SW480 (cell line): ENCODE measurements around the gene GTF3C4.

Experiments used
- DNase-seq: peaks from one replicate; pipeline ENCODE4 v3.0.0-alpha.2; 2016; ENCODE audit warnings: low spot score

Gene GTF3C4

DNA sequence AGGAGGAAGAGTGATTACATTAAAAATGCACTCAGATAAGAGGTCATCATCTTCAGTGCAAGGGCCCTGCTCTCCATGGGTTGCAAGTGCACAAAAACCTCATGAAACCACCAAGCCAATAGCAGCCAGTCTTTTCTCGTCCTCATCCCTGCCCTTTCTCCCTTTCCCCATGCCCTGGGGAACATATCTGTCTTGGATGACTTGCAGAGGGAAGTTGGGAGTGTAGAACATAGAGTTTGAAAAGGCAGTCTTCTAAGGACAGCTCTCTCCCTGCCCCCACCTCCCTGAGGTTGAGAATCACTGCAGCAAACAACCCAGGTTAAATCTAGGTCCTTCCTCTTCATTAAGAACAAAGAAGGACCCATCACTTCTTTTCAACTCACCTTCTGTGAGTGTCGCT lies 22.5 kb upstream of the GTF3C4 start:
- no peak for DNase-seq

DNA sequence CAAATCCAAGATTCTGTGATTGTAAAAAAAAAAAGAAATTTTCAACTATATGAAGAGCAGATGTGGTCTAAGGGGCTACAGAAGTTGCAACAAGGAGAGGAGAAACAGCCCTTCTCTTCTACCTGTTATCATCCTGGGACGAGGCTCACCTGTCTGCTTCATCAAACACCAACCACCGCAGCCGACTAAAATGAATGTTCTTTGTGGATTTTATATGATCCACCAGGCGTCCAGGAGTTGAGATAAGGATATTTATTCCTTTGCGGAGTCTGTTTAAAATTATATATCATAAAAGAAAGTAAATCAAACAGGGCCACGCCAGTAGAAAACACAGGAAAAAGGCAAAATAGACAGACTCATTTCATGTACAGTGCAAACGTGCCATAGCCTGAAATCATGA lies 22.0 kb upstream of the GTF3C4 start:
- no peak for DNase-seq

DNA sequence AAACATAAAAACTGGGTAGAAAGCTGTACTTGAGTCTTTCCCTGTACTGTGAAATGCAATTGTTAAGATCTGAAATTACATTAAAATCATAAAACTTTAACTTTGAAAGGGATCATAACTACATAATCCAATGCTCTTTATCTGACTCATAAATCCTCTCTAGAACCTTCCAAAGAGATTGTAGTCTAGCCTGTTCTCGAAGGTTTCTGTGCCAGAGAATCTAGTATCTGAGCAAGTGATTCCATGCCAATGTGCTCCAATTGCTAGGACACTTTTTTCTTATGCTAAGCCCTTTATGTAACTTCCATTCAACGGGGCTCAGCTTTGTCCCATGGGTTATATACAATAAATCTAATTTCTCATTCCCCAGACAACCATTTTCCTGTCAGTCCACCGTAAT lies 21.6 kb upstream of the GTF3C4 start:
- DNase-seq, result no peak

DNA sequence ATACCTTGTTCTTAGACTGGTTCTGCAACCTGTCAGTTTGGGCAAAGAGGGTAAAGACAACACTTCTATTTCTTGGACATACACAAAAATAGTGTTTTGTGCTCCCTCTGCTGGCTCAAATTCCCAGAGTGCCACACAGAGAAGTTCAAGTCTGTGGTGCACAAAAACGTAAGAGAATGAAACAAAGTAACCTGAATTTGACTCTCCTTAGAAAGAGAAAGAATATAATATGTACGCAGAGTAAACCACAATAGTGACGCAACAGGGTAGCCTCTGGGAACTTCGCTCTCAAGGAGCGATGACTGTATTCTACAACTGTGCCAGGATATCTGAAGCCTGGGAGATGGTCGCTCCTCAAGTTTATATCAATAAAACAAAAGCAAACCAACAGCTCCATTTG lies 19.0 kb upstream of the GTF3C4 start:
- DNase-seq, result no peak

DNA sequence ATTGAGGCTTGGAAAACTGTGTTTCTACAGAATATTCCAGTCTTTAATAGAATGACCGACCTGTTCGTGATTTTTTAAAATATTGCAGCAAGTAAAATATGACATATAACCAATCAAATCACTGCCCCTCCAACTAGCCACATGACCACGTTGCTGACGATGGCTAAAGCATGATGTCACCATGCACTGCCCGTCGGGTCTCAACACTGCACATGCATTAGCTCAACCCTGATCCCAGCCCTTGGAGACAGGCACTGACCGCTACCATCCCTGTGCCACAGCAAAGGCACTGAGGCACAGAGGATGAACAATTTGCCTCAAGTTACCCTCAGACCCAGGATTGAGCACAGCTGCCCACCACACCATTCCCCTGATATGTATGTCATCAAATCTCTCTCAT lies 14.0 kb upstream of the GTF3C4 start:
- no peak for DNase-seq

DNA sequence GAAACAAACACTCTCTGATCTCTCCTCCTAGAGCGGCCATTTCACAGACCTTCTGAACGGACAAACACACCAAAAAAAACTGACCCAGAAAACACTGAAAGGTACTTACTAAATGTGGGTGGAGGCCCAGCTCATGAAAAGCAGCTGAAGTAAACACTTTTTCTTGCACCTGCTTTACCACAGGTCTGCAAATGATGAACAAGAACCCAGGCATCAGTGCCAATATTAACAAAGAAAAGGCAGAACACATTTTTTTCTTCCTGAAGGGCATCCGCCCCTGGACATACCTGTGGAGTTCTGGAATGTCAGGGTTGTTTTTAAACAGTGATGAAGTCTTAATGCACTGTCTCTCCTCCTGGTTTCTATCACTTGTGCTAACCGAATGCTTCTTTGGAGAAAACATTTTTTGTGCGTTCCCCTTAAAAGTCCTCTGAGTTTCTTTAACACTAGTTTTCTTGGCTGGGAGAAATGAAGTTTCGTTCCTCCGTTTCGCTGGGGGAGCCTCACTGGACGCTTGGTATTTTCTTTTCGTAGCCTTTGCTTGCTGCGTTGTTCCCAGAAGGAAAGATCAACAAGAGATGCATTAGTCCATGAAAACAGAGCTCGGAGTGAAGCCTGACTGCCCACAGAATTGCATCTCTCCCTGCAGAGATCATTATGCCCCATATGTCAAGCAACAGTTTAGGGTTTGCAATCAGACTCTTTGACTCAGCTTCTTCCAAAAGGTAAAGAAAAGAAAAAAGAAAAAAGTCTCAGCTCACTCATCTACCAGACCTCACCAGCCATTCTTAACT lies 7.9 kb upstream of the GTF3C4 start:
- no peak for DNase-seq

DNA sequence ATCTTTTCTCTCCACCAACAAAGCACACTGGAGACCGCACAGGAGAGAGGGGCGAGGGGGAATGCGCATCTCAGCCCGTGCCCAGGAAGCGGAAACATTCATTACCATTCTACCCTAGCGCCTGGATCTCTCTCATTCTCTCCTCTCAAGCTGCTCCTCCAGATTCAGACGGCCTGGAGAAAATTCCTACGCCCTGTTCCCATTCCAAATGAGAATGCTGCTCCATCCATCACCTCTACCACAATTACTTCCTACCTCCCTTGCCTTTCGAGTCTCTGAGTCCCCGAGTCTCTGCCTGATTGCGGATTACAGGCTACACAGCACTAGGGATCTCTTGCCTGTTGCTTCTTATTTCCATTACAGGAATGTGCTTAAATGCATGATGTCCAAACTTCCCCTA lies 7.1 kb upstream of the GTF3C4 start:
- no peak for DNase-seq

DNA sequence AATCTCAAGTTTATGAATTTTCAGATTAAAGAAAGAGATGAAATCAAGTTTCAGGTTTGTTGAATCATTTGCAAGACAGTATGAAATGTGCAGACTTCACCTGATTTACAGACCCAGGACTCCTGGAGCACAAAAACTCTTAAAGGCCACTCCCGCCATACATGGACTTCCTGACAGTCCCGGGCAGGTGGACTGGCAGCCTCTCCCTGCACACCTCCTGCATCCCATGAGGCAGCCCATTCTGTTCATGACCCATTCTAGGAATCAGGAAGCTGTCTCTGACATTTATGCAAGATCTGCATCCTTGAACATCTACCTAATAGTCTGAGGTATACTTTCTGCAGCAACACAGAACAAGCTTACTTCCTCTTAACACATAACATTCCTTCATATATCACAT lies 6.4 kb upstream of the GTF3C4 start:
- no peak for DNase-seq

DNA sequence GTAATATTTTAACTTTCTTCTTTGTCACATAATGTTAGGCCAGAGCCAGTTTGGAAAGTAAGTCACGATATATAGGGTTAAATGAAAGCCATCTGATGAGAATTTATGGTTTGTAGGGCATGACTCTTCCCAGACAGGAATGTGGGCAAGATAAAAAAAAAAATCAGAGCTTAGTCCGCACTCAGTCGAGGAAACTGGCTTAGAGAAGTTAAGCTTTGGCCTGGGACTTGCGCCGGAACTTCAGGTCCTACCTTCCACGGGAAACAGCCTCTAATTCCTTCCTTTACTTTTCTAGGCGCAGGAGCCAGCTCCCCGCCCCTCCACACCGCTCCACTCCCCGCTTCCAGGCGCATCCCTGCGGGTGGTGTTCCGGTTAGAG lies 956 bp upstream of the GTF3C4 start:
- DNase-seq, result peak; percentile 78

DNA sequence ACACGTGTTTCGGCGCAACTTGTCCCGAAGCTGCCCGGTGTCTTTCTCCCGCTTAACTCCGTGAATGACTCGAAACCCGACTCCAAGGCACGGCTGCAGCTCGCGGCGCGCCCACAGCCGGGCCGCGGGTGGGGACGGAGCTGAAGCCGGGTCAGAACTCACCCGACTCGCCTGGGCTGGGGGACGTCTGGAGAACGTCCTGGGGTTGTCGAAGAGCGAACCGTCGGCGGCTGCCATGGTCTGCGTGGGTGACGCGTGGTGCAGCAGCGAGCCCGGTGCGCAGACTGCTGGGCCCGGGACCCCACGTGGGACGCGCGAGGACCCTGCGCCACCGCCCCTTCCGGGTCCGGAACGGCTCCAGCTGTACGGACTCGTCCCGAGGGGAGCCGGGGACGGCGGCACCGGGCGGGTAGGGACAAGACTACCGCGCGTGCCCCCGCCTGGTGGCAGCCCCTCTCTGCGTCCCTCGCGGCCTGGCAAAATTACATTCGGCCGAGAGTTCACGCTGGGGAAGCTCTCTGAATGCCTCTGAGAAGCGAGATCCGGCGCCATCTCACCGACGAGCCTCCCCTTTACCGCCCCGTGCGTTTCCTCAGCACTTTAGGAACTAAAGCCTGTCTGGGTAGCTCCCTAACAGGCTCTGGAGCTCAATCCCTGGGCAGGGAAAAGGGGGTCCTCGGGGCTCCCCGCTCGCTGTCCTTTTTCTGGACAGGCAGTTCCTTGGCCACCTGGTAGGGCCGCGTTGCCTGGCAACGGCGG lies 387 bp upstream of the GTF3C4 start, which contains the start of gene DDX31:
DDX31 (minus strand) TSS at position 286 of the 759 bp plus-strand sequence; CDS start at position 237, 49 bp downstream.
- peak; percentile 71 for DNase-seq

DNA sequence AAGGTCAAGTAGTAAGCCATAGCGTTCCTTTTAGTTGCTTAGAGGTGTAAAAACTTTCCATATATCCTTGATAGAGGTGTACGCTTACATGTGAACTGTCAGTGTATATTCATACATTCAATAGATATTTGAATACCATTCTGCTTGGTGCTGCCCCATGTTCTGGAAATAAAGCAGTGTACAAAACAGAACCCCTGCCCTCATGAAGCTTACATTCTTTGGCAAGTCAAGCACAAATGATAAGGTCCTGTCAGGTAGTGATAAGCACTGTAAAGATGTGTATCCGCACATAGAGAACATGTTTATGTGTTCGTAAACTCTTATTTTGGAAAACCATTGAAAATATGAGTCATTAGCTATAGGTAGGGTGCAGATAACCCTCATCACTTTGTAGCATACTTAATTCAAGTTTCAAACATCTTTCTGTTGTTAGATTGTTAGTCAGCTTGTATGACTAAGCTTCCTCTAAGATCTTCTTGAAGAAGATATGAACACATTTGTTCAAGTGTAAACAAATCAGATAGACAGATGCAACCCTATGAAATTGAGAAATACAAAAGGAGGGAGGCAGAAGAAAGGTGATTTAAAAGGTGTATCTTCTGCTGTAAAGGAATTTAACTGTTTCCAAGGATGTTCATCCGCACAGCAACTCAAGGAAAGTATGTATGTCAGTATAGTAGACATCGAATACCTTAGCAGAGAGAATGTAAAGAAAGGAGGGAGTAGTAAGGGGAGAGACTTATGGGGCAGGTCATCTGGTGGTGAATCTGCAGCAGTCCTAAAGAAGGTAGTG lies 1.6 kb downstream of the GTF3C4 start:
- no peak for DNase-seq

DNA sequence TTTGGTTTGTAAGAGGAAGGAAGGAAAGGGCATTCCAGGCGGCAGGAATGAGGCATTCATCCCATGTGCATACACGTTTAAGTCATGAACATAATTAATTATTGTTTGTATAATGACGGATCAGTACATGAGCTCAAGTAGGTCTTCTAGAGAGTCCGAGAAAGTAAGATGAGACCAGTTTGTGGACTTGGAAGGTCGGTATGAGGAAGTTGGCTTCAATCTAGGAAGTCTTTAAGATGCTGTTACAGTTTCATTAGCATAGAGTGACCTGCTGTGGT lies 2.1 kb downstream of the GTF3C4 start:
- no peak for DNase-seq

DNA sequence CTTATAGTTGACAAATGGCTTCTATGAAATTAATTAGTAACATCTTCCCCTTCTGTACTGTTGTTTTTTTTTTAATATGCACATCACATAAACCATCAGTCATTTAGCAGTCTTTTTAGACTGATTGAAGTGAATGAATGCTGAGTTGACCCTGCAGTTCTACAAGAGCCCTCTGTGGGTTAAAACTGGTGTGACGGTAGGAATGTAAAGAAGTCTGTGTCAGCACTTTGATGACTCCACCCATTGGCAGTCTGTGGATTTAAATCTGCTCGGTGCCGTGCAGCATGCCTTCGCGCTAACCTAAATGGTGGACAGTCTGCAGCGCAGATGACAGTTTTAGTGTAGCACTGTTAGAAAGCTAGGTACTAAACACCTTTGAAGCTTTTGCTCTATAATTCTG lies 3.1 kb downstream of the GTF3C4 start:
- peak; percentile 77 for DNase-seq

DNA sequence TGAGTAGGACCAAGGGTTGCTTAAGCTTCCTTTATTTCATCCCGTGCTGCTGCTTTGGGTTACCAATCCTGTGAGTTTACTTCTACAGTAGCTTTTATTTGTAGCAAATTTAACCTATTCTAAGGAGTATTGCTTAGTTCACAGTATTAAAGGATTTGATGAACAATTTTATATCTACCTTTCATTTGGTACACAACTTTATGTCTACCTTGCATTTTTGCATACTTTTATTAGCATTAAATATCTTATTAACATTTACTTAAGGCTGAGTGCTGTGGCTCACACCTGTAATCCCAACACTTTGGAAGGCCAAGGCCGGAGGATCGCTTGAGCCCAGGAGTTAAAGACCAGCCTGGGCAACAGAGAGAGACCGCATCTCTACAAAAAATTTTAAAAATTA lies 4.2 kb downstream of the GTF3C4 start:
- DNase-seq, result no peak

DNA sequence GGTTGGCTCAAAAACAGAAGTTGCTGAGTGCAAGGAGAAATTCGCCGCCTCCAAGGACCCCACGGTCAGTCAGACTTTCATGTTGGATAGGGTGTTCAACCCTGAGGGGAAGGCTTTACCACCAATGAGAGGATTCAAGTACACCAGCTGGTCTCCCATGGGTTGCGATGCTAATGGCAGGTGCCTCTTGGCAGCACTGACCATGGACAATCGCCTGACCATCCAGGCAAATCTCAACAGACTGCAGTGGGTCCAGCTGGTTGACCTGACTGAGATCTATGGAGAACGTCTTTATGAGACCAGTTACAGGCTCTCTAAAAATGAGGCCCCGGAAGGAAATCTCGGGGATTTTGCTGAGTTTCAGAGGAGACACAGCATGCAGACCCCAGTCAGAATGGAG lies 7.7 kb downstream of the GTF3C4 start:
- DNase-seq, result no peak

DNA sequence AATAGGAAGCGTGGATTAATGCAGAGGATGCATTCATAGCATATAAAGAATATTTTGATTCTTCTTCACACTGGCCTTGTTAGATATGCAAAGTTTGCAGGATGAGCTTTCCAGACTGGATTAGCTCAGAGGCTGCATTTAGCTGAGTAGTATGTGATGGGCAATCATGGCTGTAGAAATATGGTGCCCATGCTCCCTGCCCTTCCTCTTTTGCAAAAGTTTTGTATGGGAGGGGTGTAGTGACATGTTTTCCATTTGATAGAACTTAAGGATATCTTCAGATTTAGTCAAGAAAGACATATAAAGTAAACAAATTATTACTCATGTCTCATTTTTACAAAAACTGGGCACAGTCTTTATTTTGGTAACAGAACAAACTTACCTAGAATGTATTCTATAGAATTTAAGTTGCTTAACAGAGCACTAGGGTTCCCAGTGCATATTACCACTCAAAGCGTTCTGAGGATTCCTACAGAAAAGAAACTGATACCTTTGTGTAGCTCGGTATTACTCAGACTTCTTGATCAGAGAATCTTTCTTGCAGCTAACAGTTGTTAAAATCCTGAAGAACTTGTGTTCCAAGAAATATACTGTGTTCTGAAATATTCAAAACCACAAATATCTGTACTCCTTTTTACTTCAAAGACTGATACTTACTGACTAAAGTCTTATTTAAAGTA lies 9.8 kb downstream of the GTF3C4 start:
- DNase-seq, result no peak

DNA sequence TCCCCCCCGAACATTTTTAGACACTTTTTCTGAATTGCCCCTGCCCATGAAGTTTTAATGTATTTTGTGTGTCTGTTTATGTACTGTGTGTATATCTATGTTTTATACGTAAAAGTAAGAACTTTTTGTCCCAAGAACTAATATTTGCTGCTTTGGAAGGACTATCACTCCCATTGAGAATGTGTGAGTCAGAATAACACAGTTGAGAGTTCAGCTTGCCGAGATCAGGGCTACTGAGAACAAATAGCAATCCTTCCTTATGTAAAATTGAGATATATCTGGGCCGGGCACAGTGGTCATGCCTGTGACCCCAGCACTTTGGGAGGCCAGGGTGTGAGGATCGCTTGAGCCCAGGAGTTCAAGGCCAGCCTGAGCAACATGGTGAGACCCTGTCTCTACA lies 11.3 kb downstream of the GTF3C4 start:
- no peak for DNase-seq

DNA sequence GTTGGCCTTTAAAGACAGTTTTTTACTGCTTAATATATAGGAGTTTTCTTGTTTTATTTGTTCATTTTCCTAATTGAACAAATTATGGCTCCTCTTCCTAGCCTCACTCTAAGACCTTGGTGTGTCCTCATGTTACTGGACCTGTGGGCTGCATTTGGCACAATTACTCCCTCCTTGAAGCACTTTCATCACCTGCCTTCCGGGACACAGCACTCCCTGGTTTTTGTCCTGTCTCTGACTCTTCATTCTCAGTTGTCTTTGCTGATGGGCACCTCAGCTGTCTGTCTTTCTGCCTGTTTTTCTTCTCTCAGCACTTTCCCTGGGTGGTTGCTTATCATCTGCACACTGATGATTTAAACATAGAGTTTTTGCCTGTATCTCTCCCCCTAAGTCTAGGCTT lies 13.6 kb downstream of the GTF3C4 start:
- DNase-seq, result no peak

DNA sequence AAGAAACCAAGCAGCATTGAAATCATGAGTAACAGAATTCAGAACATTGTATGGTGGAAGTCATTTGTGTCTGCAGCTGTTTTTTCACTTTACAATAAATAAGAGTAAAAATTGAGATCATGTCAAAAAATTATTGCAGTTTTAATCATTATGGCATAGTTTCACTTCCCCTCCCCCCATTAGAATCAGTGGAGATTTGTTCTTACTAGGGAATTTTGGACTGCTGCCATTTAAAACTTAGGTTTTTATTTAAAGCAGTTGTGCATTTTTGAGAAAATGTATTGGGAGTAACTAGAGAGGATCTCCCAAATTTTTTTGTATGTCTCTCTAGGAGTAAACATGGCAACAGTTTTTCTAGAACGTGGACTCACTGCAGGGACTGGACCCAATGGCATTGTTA lies 20.4 kb downstream of the GTF3C4 start:
- no peak for DNase-seq

DNA sequence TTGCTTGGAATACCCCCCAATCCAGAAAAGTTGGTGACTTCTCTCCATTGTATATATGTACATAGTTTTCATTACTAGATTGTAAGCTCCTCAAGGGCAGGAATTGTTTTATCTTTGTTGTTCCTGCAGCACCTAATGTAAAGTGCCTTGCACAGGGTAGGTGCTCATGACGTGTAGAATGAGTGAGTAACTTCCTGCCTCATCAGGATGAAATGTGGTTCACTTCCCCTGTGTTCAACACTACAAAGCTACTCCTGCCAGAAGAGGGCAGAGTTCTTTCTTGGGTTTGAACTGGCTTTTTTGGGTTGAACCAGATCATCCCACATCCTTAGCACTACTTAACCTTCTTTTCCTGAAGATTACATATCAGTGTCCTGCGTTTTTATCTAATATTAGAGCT lies 23.9 kb downstream of the GTF3C4 start:
- no peak for DNase-seq

DNA sequence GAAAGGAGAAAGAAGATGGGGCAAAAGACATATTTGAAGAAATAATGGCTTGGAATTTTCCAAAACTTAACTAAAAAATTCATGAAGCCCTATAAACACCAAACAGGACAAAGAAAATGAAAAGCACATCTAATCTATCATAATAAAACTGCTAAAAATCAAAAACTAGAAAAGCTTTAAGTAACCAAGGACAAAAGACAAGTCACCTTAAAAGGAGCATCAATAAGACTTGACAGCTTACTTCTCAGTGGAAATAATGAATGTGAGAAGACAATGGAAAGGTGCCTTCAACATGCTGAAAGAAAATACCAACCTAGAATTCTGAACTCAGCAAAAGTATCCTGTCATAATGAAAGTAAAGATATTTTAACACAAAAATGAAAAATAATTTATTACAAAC lies 27.0 kb downstream of the GTF3C4 start:
- no peak for DNase-seq

DNA sequence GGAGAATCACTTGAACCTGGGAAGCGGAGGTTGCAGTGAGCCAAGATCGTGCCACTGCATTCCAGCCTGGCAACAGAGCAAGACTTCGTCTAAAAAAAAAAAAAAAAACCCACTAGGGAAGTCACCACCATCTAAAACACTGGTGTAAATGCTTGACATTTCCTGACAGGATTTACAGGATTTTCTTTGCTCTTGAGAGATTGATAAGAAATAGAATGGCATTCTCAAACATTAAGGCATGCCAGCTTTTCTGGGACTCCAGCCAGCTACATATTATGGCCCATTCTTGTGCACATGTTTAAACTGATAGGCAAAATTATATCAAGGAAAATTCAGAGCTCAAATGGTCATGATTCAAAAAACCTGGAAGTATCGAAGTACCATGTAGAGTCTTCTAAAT lies 28.7 kb downstream of the GTF3C4 start:
- DNase-seq, result no peak

DNA sequence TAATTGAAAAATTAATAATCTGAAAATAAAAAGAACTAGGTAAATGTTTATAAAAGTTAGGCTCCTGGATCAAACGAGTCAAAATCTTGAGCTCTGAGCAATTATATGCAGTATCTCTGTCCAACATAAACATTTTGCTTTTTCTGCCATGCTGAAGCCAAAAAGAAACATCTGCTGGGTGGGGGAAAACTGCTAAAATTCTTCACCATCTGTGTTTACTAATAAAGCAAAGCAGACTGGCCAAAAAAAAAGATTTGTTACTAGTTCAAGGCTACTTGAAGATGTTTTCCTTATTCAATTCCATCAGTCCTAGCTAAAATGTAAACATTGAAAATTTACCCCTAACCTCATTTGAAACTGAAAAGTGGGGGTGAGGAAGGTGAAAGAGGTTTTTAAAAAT lies 29.7 kb downstream of the GTF3C4 start:
- no peak for DNase-seq
